ENCODE data around the gene CSNK1G1. TPM values are rescaled to one million over a fixed set of nuclear protein-coding genes. Genes with fewer than 3 reads are reported as not detected.

CSNK1G1 gene
- total and polyA plus RNA-seq, 2 of the 8 experiments (the other 6 are each of a cell fraction or from before 2014, with no cell fraction given) = 6.0 to 12.9 TPM

GRCh38 chr15:64275934-64276333, 80.0 kb downstream of the CSNK1G1 start:
- Histone ChIP-seq H3K9me3 (ENCODE audit: insufficient read depth in 2 of 2, low read depth in 1 of 2, low read length in 1 of 2) (no peaks in the 10 kb centered on the region), H3K4me1 (replicated peaks in 1 of 4; ENCODE audit: control insufficient read depth in 3 of 4, insufficient read depth in 4 of 4, low read length in 3 of 4) (no peaks in the 10 kb centered on the region), H2AK5ac (ENCODE audit: low read depth, low read length) (no peak overlapping the region), H3K14ac (ENCODE audit: insufficient read length) (no peak overlapping the region), H2AFZ (ENCODE audit: low read length) (no peak overlapping the region), H4K8ac (ENCODE audit: extremely low read depth, insufficient read depth, low read length) (no peak overlapping the region), H4K5ac (ENCODE audit: insufficient read length, low read depth, low read length) (no peak overlapping the region), H3K36me3 (ENCODE audit: control insufficient read depth in 2 of 4, insufficient read depth in 4 of 4, low read length in 3 of 4) (no peaks in the 10 kb centered on the region), H2BK15ac (ENCODE audit: low read length) (no peak overlapping the region), H4K91ac (replicated peaks; ENCODE audit: insufficient read length, low read length) (no peak overlapping the region), H3K18ac (ENCODE audit: extremely low read depth, low read length) (no peak overlapping the region), H3K27me3 (replicated peaks in 1 of 4; ENCODE audit: control insufficient read depth in 3 of 4, extremely low read depth in 1 of 4, insufficient read depth in 3 of 4, low read length in 3 of 4) (no peaks in the 10 kb centered on the region), H4K20me1 (replicated peaks in 1 of 2; ENCODE audit: control insufficient read depth in 1 of 2, insufficient read depth in 2 of 2, low read length in 2 of 2) (no peaks in the 10 kb centered on the region), H3K79me2 (ENCODE audit: control insufficient read depth in 1 of 2, insufficient read depth in 2 of 2, low read length in 2 of 2) (no peaks in the 10 kb centered on the region; a peak in 1 of 4 replicates), H2BK120ac (replicated peaks; ENCODE audit: low read depth, low read length) (no peak overlapping the region), H3K4me2 (ENCODE audit: insufficient read depth in 1 of 2, low read depth in 2 of 2, low read length in 2 of 2) (no peak overlapping the region), H3K4ac (replicated peaks; ENCODE audit: insufficient read length, low read depth, low read length) (no peak overlapping the region), H3K27ac (ENCODE audit: low read depth, low read length) (no peak overlapping the region), H3K4me3 (ENCODE audit: extremely low read depth in 1 of 4, insufficient read depth in 2 of 4, low read depth in 3 of 4, low read length in 4 of 4) (no peak overlapping the region), H2BK20ac (ENCODE audit: low read length) (no peak overlapping the region), H3K79me1 (ENCODE audit: low read depth, low read length) (no peaks in the 10 kb centered on the region), H3K56ac (replicated peaks; ENCODE audit: insufficient read length, low read depth, low read length) (no peak overlapping the region), H2BK12ac (ENCODE audit: low read depth, low read length) (no peak overlapping the region), H2BK5ac (ENCODE audit: low read depth, low read length) (no peak overlapping the region), H3K23ac (ENCODE audit: insufficient read length) (no peak overlapping the region), H3K9ac (replicated peaks in 1 of 4; ENCODE audit: extremely low read depth in 1 of 4, low read depth in 3 of 4, low read length in 3 of 4) (no peak overlapping the region), H3K23me2 (ENCODE audit: low read depth, low read length) (no peaks in the 10 kb centered on the region)
- CTCF ChIA-PET (ENCODE audit: partially characterized antibody) = no interaction called here
- 100% methylated on average over 1 of the region's 1 CpG; no CpG with 5 or more reads in 1 of the 2 experiments for WGBS, 2 experiments (ENCODE audit: extremely low coverage in 1 of 2, insufficient coverage in 1 of 2, insufficient read length in 1 of 2, insufficient replicate concordance in 2 of 2, low coverage in 1 of 2, low lambda C conversion rate in 2 of 2, missing lambda C conversion rate in 1 of 2)
- no peak for DNase-seq (ENCODE audit: low read depth in 1 of 2, low spot score in 2 of 2)
- POLR2A ChIA-PET (ENCODE audit: partially characterized antibody) = no interaction called here
- FAIRE-seq = no peak
- no peak for TF ChIP-seq SP2 (IDR thresholded peaks at IDR 0.05; ENCODE audit: low read length)
- no peak for TF ChIP-seq SP4 (IDR thresholded peaks at IDR 0.05; ENCODE audit: low read length)
- TF ChIP-seq TAF7 (optimal IDR thresholded peaks at IDR 0.05; ENCODE audit: borderline replicate concordance, low read depth, low read length) = no peak
- TF ChIP-seq MAFK (IDR thresholded peaks at IDR 0.05; ENCODE audit: low read depth, low read length) = no peak
- no peak for TF ChIP-seq SRF (IDR thresholded peaks at IDR 0.05; ENCODE audit: low read depth, low read length)
- no peak for TF ChIP-seq CTCF (IDR thresholded peaks at IDR 0.05; ENCODE audit: control extremely low read depth in 1 of 3, insufficient read depth in 1 of 3, low read depth in 1 of 3, low read length in 3 of 3)
- TF ChIP-seq CEBPB (IDR thresholded peaks at IDR 0.05; ENCODE audit: low read depth, low read length) = no peak
- TF ChIP-seq TBP (IDR thresholded peaks at IDR 0.05; ENCODE audit: low read depth, low read length) = no peak
- TF ChIP-seq ATF2 (IDR thresholded peaks at IDR 0.05; ENCODE audit: low read length) = no peak
- no peak for TF ChIP-seq USF2 (IDR thresholded peaks at IDR 0.05; ENCODE audit: low read length)
